Lung (tissue), 16 donors: Measurements from ENCODE around the gene RAD18. TPM values are rescaled to one million over a fixed set of nuclear protein-coding genes. Genes with fewer than 3 reads are reported as not detected.

Source experiments
- ATAC-seq: fragments of 200-7000 bp; cut with Tn5 transposase; one replicate; pipeline ENCODE4 v1.9.1; 2020; ENCODE audit warnings: moderate number of reproducible peaks; ENCODE audit not compliant: insufficient read depth, low FRiP score
- DNase-seq, 3 donors: peaks; one replicate each; pipeline ENCODE4 v3.0.0-alpha.2; 2013 to 2017
- H3K27ac ChIP-seq, 2 donors: one replicate each; pipeline ENCODE4 v1.5.1; 2013; ENCODE audit warnings: mild to moderate bottlenecking in 2 of 2, moderate library complexity in 2 of 2, control low read depth in 1 of 2, inconsistent platforms in 1 of 2, low read depth in 1 of 2, low read length in 1 of 2
- H3K27me3 ChIP-seq, 3 donors: one replicate each; pipeline ENCODE4 v1.5.1; 2013; ENCODE audit warnings: low read length in 2 of 3; ENCODE audit not compliant: control insufficient read depth in 3 of 3, insufficient read depth in 3 of 3
- H3K36me3 ChIP-seq, 4 donors: one replicate each; pipeline ENCODE4 v1.5.1; 2013; ENCODE audit warnings: low read length in 4 of 4, mild to moderate bottlenecking in 1 of 4, moderate library complexity in 1 of 4; ENCODE audit not compliant: control insufficient read depth in 4 of 4, insufficient read depth in 4 of 4
- H3K4me1 ChIP-seq, 5 donors: one replicate each; pipeline ENCODE4 v1.5.1; 2013; ENCODE audit warnings: low read length in 5 of 5, mild to moderate bottlenecking in 2 of 5, moderate library complexity in 1 of 5; ENCODE audit not compliant: control insufficient read depth in 5 of 5, insufficient read depth in 5 of 5
- H3K4me3 ChIP-seq: one replicate; pipeline ENCODE4 v1.5.1; 2013; ENCODE audit warnings: mild to moderate bottlenecking, control low read depth, moderate library complexity
- H3K9ac ChIP-seq, 2 donors: one replicate each; pipeline ENCODE4 v1.5.1; 2013; ENCODE audit warnings: low read length in 2 of 2, control low read depth in 1 of 2; ENCODE audit not compliant: insufficient read depth in 1 of 2
- H3K9me3 ChIP-seq, 4 donors: one replicate each; pipeline ENCODE4 v1.5.1; 2013; ENCODE audit warnings: low read length in 3 of 4, mild to moderate bottlenecking in 1 of 4, moderate library complexity in 1 of 4; ENCODE audit not compliant: control insufficient read depth in 4 of 4, insufficient read depth in 3 of 4
- WGBS, 2 donors: extraction: QIAGEN DNeasy Blood & Tissue Kit; methylation state at CpG; one replicate each; pipeline ENCODE4 v1.1.7; 2013; 5-methylcytosine and 5-hydroxymethylcytosine counted together
- long read RNA-seq, 5 donors: transcript quantifications; one replicate each; lab custom pipeline, GENCODE V29; 2026
- polyA plus RNA-seq, 2 donors: library from polyadenylated mRNA; stranded (reverse); fragments of 200-250 nt; gene quantifications; one replicate each; pipeline ENCODE4 v1.2.1, GENCODE V29; 2013
- total RNA-seq, 2 donors: library from RNA; depleted of rRNA in 1 of 2; stranded (reverse); fragments of >200 nt in 1 of 2; gene quantifications; one replicate each; pipeline ENCODE4 v1.2.1, GENCODE V29; 2014 to 2021
- TF ChIP-seq, protein P1 (sequence below): IDR thresholded peaks from 2 replicates; pipeline ENCODE4 v1.5.1; 2012; ENCODE audit warnings: mild to moderate bottlenecking; ENCODE audit errors: control extremely low read depth, extremely low read depth
- donor health status: control.
- donor health status: control.
- donor health status: Bipolar disorder and iron deficiency.
- donor health status: healthy.
- donor health status: DM: yes; HTN: yes; CAD: no.

The RAD18 gene, protein sequence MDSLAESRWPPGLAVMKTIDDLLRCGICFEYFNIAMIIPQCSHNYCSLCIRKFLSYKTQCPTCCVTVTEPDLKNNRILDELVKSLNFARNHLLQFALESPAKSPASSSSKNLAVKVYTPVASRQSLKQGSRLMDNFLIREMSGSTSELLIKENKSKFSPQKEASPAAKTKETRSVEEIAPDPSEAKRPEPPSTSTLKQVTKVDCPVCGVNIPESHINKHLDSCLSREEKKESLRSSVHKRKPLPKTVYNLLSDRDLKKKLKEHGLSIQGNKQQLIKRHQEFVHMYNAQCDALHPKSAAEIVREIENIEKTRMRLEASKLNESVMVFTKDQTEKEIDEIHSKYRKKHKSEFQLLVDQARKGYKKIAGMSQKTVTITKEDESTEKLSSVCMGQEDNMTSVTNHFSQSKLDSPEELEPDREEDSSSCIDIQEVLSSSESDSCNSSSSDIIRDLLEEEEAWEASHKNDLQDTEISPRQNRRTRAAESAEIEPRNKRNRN
- total RNA-seq (10 to 100 TPM in 1 of 2 donors, 1 to 10 TPM in 1; 9.7 to 23.6 TPM), polyA plus RNA-seq (1 to 10 TPM; 2.1 to 2.9 TPM)
- long read RNA-seq, donor 1, full-length matches to known transcripts: 2 of 2 reads
- long read RNA-seq, donor 1, partial matches to known transcripts: 0 of 2 reads
- long read RNA-seq, donor 1, other reads (novel, unspliced or antisense): 0 of 2 reads
- long read RNA-seq, donor 2, full-length matches to known transcripts: 2 of 2 reads
- long read RNA-seq, donor 2, partial matches to known transcripts: 0 of 2 reads
- long read RNA-seq, donor 2, other reads (novel, unspliced or antisense): 0 of 2 reads
- long read RNA-seq, donor 3: 0 reads
- long read RNA-seq, donor 4: 0 reads
- long read RNA-seq, donor 5, full-length matches to known transcripts: 1 of 1 reads
- long read RNA-seq, donor 5, partial matches to known transcripts: 0 of 1 reads
- long read RNA-seq, donor 5, other reads (novel, unspliced or antisense): 0 of 1 reads

DNA sequence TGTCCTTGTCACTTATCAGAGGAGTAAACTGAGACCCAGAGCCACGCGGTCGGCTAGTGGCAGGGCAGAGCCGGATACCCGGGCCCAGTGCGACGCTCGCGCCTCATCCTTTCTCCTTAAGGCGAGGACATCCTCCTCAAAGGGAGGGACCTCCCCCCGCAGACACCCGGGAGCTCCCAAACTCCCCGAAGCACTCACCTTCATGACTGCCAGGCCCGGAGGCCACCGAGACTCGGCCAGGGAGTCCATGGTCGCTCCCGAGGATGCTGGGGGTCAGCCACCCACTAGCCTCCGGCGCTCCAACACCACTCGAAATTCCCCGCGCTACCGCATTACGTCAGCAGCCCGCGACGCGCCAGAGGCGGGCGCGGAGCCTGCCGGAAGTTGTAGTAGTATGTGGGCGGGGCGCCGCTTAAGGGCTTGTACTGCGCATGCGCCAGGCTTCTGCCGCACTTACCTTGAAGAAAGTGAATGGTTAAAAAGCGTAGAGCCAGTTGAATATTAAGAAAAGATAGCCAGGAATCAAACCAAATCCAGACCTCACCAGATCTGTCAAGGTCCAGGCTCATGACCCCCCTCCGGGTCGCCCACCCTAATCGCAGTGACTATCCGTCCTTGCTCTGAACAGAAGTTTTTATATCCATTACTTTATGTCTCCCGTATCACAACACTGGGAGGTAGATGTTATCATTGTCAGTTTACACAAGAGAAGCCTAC is at the start of gene RAD18:
Gene RAD18 (minus strand): TSS at position 336 of the 717 bp plus-strand sequence. CDS start 87 bp downstream, at position 249.
- peak within 1 kb of the TSS; percentile 83 for H3K4me3 ChIP-seq
- WGBS, 2 donors: 1% methylated on average over 45 of the region's 45 CpGs
- peak; percentile 94 to 95 (median 95) for DNase-seq
- H3K9ac ChIP-seq: peak within 1 kb of the TSS; percentile 74 to 91
- TF ChIP-seq, protein P1, sequence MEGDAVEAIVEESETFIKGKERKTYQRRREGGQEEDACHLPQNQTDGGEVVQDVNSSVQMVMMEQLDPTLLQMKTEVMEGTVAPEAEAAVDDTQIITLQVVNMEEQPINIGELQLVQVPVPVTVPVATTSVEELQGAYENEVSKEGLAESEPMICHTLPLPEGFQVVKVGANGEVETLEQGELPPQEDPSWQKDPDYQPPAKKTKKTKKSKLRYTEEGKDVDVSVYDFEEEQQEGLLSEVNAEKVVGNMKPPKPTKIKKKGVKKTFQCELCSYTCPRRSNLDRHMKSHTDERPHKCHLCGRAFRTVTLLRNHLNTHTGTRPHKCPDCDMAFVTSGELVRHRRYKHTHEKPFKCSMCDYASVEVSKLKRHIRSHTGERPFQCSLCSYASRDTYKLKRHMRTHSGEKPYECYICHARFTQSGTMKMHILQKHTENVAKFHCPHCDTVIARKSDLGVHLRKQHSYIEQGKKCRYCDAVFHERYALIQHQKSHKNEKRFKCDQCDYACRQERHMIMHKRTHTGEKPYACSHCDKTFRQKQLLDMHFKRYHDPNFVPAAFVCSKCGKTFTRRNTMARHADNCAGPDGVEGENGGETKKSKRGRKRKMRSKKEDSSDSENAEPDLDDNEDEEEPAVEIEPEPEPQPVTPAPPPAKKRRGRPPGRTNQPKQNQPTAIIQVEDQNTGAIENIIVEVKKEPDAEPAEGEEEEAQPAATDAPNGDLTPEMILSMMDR: no peak
- H3K36me3 ChIP-seq: peaks cover 0 to 3% (median 0%) of the 10 kb centered on the region in 4 donors
- peak within 1 kb of the TSS; percentile 66 to 81 for H3K27ac ChIP-seq
- peak; percentile 97 for ATAC-seq
- H3K27me3 ChIP-seq: no peaks in the 10 kb centered on the region
- no peaks in the 10 kb centered on the region for H3K9me3 ChIP-seq
- H3K4me1 ChIP-seq: peaks cover 0 to 10% (median 3%) of the 10 kb centered on the region in 5 donors

DNA sequence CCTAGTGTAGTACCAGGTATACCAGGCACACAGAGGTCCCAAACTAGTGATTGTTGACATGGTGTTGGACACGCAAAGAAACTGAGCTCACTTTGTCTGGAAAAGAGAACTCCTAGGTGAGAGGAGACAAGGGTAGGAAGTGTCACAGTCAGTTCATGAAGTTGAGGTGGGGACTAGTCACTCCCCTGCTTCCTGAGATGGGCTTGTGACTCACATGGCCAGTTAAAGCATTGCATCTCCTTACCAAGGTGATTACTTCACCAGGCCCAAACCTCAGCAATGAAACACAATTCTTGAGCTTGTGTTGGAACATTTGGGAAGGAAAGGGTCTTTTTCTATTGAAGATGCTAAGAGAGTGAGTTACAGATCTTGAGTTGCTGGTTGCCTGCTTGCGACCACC is 49.2 kb upstream of the RAD18 start:
- no peaks in the 10 kb centered on the region for H3K27me3 ChIP-seq
- peaks cover 0 to 42% (median 17%) of the 10 kb centered on the region in 4 donors for H3K36me3 ChIP-seq
- no peak overlapping the region for H3K9ac ChIP-seq
- TF ChIP-seq, protein P1: no peak
- no peak for ATAC-seq
- H3K4me3 ChIP-seq: no peak overlapping the region
- H3K4me1 ChIP-seq: peaks cover 0 to 2% (median 0%) of the 10 kb centered on the region in 5 donors
- H3K27ac ChIP-seq: no peak overlapping the region
- no peak for DNase-seq
- WGBS, 2 donors: 91 to 94% methylated on average over 2 of the region's 2 CpGs
- H3K9me3 ChIP-seq: no peaks in the 10 kb centered on the region

GRCh38 chr3:9009976-9010545 is 46.8 kb upstream of the RAD18 start:
- ATAC-seq (no peak), DNase-seq (no peak)
- no peak overlapping the region for H3K27ac ChIP-seq
- no peaks in the 10 kb centered on the region for H3K27me3 ChIP-seq
- H3K9me3 ChIP-seq: no peaks in the 10 kb centered on the region
- TF ChIP-seq, protein P1: no peak
- peaks cover 0 to 2% (median 0%) of the 10 kb centered on the region in 5 donors for H3K4me1 ChIP-seq
- no peak overlapping the region for H3K9ac ChIP-seq
- 93 to 96% methylated on average over 11 of the region's 11 CpGs for WGBS, 2 donors
- H3K4me3 ChIP-seq: no peak overlapping the region
- H3K36me3 ChIP-seq: peaks cover 0 to 44% (median 16%) of the 10 kb centered on the region in 4 donors
